ENCODE measurements around the gene OR6C75.

- no peak for TF ChIP-seq CTCF (IDR thresholded peaks at IDR 0.05)
- TF ChIP-seq POLR2A (IDR thresholded peaks at IDR 0.05), result no peak
Observed at GRCh38 chr12:55314043-55314442, 48.7 kb upstream of the OR6C75 start, which contains the start of gene OR6C1.

All from thyroid gland (tissue), 4 donors.